ENCODE data around the gene GPR37. TPM values are rescaled to one million over a fixed set of nuclear protein-coding genes. Genes with fewer than 3 reads are reported as not detected.

The GPR37 gene
- total RNA-seq, 1 experiment from 2014 or later: 10.5 TPM

DNA sequence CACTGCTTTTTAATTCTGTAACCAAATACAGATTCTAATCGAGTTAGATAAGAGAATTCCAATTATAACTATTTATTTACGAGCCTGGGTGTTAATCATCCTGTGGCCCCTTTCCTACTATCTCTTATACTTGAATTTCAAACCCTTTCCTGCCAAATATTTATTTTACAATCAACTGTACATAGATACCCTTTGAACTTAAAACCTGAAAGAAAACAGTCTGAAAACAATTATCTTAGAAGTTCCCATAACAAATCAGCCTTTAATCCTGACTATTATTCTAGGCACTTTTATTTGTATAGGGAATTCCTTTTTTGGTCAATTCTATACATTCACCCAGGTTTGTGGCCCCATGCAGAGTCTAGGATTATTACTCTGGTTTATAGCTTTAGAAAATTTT lies 10.6 kb upstream of the GPR37 start:
- ChIA-PET POLR2A (ENCODE audit: unreplicated experiment) (no interaction called here), CTCF (no interaction called here)
- ATAC-seq (no peak), DNase-seq (no peak)
- H3K4me3 ChIP-seq (ENCODE audit: low read length): no peak overlapping the region
- no peaks in the 10 kb centered on the region for H3K79me2 ChIP-seq (ENCODE audit: low read length)
- no peaks in the 10 kb centered on the region for H3K27me3 ChIP-seq (ENCODE audit: low read length)
- H3K4me1 ChIP-seq (ENCODE audit: insufficient read depth, low read length): peaks cover 13% of the 10 kb centered on the region
- peaks cover 8% of the 10 kb centered on the region; the same call in 1 of the 2 replicates for H3K9me3 ChIP-seq (ENCODE audit: low read length)
- H3K9ac ChIP-seq (ENCODE audit: low read length): no peak overlapping the region
- no peaks in the 10 kb centered on the region; the same call in 1 of the 2 replicates for H3K36me3 ChIP-seq (ENCODE audit: low read depth, low read length)
- H4K20me1 ChIP-seq (ENCODE audit: low read length): no peaks in the 10 kb centered on the region
- H3K27ac ChIP-seq (ENCODE audit: low read length): no peak overlapping the region
- no peak overlapping the region for H3K4me2 ChIP-seq (ENCODE audit: low read length)
- TF ChIP-seq, protein P1, sequence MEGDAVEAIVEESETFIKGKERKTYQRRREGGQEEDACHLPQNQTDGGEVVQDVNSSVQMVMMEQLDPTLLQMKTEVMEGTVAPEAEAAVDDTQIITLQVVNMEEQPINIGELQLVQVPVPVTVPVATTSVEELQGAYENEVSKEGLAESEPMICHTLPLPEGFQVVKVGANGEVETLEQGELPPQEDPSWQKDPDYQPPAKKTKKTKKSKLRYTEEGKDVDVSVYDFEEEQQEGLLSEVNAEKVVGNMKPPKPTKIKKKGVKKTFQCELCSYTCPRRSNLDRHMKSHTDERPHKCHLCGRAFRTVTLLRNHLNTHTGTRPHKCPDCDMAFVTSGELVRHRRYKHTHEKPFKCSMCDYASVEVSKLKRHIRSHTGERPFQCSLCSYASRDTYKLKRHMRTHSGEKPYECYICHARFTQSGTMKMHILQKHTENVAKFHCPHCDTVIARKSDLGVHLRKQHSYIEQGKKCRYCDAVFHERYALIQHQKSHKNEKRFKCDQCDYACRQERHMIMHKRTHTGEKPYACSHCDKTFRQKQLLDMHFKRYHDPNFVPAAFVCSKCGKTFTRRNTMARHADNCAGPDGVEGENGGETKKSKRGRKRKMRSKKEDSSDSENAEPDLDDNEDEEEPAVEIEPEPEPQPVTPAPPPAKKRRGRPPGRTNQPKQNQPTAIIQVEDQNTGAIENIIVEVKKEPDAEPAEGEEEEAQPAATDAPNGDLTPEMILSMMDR (conservative IDR thresholded peaks at IDR 0.05; ENCODE audit: low read depth, low read length): no peak
- TF ChIP-seq EZH2phosphoT487 (IDR thresholded peaks at IDR 0.05; ENCODE audit: borderline replicate concordance, low read length) (no peak), EZH2 (IDR thresholded peaks at IDR 0.05; ENCODE audit: low read length, unreplicated experiment) (no peak)
- no peaks in the 10 kb centered on the region for H3K9me2 ChIP-seq (replicated peaks; ENCODE audit: low read length)
- H3F3A ChIP-seq (ENCODE audit: low read length, unreplicated experiment): no peaks in the 10 kb centered on the region
- BruUV-seq (replicated peaks): no TSS peak
- intact Hi-C loops (cut with micrococcal nuclease): no loop called here
- no peak overlapping the region for H2AFZ ChIP-seq (ENCODE audit: low read length)

DNA sequence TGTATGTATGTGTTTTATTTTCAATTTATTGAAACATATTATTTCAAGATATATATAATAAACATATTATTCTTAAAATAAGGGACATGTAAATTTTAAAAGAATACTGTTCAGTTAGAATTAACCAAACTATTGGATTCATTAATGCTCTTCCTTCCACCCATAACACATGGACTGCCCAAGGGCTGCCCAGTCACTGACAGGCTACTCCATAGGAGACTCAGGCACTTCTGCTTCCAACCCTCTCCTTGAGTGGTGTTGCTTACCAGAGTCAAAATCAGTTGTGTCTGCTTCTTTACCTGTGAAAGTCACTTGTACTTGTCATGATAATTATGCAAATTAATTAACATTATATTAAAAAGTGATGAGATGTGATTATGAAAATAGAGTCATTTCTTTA lies 9.8 kb upstream of the GPR37 start:
- Histone ChIP-seq H3F3A (ENCODE audit: low read length, unreplicated experiment) (no peaks in the 10 kb centered on the region), H3K9me3 (ENCODE audit: low read length) (peaks cover 8% of the 10 kb centered on the region; the same call in 1 of the 2 replicates), H2AFZ (ENCODE audit: low read length) (no peak overlapping the region), H3K4me3 (ENCODE audit: low read length) (no peak overlapping the region), H3K79me2 (ENCODE audit: low read length) (no peaks in the 10 kb centered on the region), H3K4me2 (ENCODE audit: low read length) (no peak overlapping the region), H3K9ac (ENCODE audit: low read length) (no peak overlapping the region), H4K20me1 (ENCODE audit: low read length) (no peaks in the 10 kb centered on the region), H3K27me3 (ENCODE audit: low read length) (no peaks in the 10 kb centered on the region), H3K9me2 (replicated peaks; ENCODE audit: low read length) (no peaks in the 10 kb centered on the region), H3K27ac (ENCODE audit: low read length) (no peak overlapping the region), H3K36me3 (ENCODE audit: low read depth, low read length) (no peaks in the 10 kb centered on the region; the same call in 1 of the 2 replicates), H3K4me1 (ENCODE audit: insufficient read depth, low read length) (peaks cover 10% of the 10 kb centered on the region; the same call in 1 of the 2 replicates)
- CTCF ChIA-PET: no interaction called here
- DNase-seq: no peak
- intact Hi-C loops (cut with micrococcal nuclease): no loop called here
- BruUV-seq (replicated peaks): no TSS peak
- POLR2A ChIA-PET (ENCODE audit: unreplicated experiment): no interaction called here
- TF ChIP-seq EZH2 (IDR thresholded peaks at IDR 0.05; ENCODE audit: low read length, unreplicated experiment) (no peak), EZH2phosphoT487 (IDR thresholded peaks at IDR 0.05; ENCODE audit: borderline replicate concordance, low read length) (no peak)
- TF ChIP-seq, protein P1 (conservative IDR thresholded peaks at IDR 0.05; ENCODE audit: low read depth, low read length): no peak
- ATAC-seq: no peak

DNA sequence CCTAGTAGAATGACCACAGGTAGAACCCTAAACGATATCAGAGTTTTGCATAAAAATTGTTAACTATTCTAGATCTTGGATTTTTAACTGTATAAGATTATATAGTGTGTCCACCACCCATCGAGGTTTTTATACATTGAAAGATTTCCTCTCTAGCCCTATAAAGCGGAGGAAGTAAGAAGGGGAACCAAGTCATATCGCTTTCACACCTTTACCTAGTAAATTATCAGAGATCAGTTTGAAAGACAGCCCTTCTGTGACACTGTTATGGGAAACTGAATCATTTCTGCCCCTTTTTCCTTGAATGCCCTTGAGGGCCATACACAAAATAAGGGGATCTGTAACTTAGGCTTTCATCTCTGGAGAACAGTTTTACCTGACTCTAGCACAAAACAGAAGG lies 8.3 kb upstream of the GPR37 start:
- Histone ChIP-seq H3K4me3 (ENCODE audit: low read length) (no peak overlapping the region), H4K20me1 (ENCODE audit: low read length) (no peaks in the 10 kb centered on the region), H3K4me1 (ENCODE audit: insufficient read depth, low read length) (peaks cover 10% of the 10 kb centered on the region; the same call in 1 of the 2 replicates), H3K36me3 (ENCODE audit: low read depth, low read length) (no peaks in the 10 kb centered on the region), H3K79me2 (ENCODE audit: low read length) (no peaks in the 10 kb centered on the region), H3K27ac (ENCODE audit: low read length) (no peak overlapping the region), H3K9me2 (replicated peaks; ENCODE audit: low read length) (no peaks in the 10 kb centered on the region), H3K4me2 (ENCODE audit: low read length) (no peak overlapping the region), H3K27me3 (ENCODE audit: low read length) (no peaks in the 10 kb centered on the region), H3F3A (ENCODE audit: low read length, unreplicated experiment) (no peaks in the 10 kb centered on the region), H3K9ac (ENCODE audit: low read length) (no peak overlapping the region), H3K9me3 (ENCODE audit: low read length) (no peaks in the 10 kb centered on the region), H2AFZ (ENCODE audit: low read length) (no peak overlapping the region)
- ChIA-PET CTCF (no interaction called here), POLR2A (ENCODE audit: unreplicated experiment) (no interaction called here)
- no TSS peak for BruUV-seq (replicated peaks)
- intact Hi-C loops (cut with micrococcal nuclease): no loop called here
- DNase-seq (no peak), ATAC-seq (no peak)
- TF ChIP-seq EZH2 (IDR thresholded peaks at IDR 0.05; ENCODE audit: low read length, unreplicated experiment) (no peak), EZH2phosphoT487 (IDR thresholded peaks at IDR 0.05; ENCODE audit: borderline replicate concordance, low read length) (no peak)
- TF ChIP-seq, protein P1 (conservative IDR thresholded peaks at IDR 0.05; ENCODE audit: low read depth, low read length): no peak
